ENCODE measurements around the gene FHOD3.

- no peak for TF ChIP-seq CTCF (IDR thresholded peaks at IDR 0.05; ENCODE audit: low read length)
- no peak for TF ChIP-seq EZH2phosphoT487 (IDR thresholded peaks at IDR 0.05; ENCODE audit: low read length)
Measured at GRCh38 chr18:36279001-36279400, 18.5 kb upstream of the FHOD3 start.

Measured in MM.1S (cell line).